Activated naive CD4-positive, alpha-beta T cell treated with anti-CD3 and anti-CD28 coated beads for 36 hours (primary cell): ENCODE measurements around the gene EML6. TPM values are rescaled to one million over a fixed set of nuclear protein-coding genes. Genes with fewer than 3 reads are reported as not detected.
"Not testable (repeated sequence)": the region's sequence is repeated elsewhere in the genome, so short reads cannot be mapped to it uniquely, and the experiment has no call there.

Experiments used
- CTCF ChIA-PET: fragments of 350-600 bp; sonication (Branson Sonifier 250); formaldehyde crosslinking; loops from one replicate; lab custom pipeline; 2021; ENCODE audit warnings: antibody characterized with exemption; lab: Charles Lee
- DNase-seq: peaks from one replicate; pipeline ENCODE4 v3.0.0-alpha.2; 2020
- H3K27ac Mint-ChIP-seq: one replicate; pipeline ENCODE4 v1.8.0; 2021; ENCODE audit warnings: mild to moderate bottlenecking, mixed read lengths
- H3K27me3 Mint-ChIP-seq: one replicate; pipeline ENCODE4 v1.8.0; 2021; ENCODE audit warnings: low read depth, mixed read lengths
- H3K36me3 Mint-ChIP-seq: one replicate; pipeline ENCODE4 v1.8.0; 2021; ENCODE audit warnings: low read depth, mixed read lengths
- H3K4me1 Mint-ChIP-seq: one replicate; pipeline ENCODE4 v1.8.0; 2021; ENCODE audit warnings: low read depth, mixed read lengths
- H3K4me3 Mint-ChIP-seq: one replicate; pipeline ENCODE4 v1.8.0; 2021; ENCODE audit warnings: mild to moderate bottlenecking, moderate library complexity, mixed read lengths
- H3K9me3 Mint-ChIP-seq: one replicate; pipeline ENCODE4 v1.8.0; 2021; ENCODE audit warnings: mixed read lengths
- intact Hi-C: fragments of 100-400 bp; cut with micrococcal nuclease; formaldehyde crosslinking; loops from one replicate; pipeline ENCODE4 v1.15.1; 2023
- total RNA-seq, 2 experiments: library from RNA; stranded (reverse); gene quantifications; one replicate each; pipeline ENCODE4 v1.2.3, GENCODE V29; 2021

Gene EML6
- total RNA-seq, 2 experiments from 2014 or later: 0.38 to 0.49 TPM

- Mint-ChIP-seq H3K4me1 (peaks cover 5% of the 10 kb centered on the region), H3K27me3 (peaks cover 8% of the 10 kb centered on the region), H3K27ac (no peak overlapping the region), H3K36me3 (no peaks in the 10 kb centered on the region), H3K4me3 (no peak overlapping the region), H3K9me3 (no peaks in the 10 kb centered on the region)
- intact Hi-C loops: no loop called here
- CTCF ChIA-PET: interaction anchor here (0.7 to 4.1 kb wide), 5 partner anchors 14 to 167 kb away, joined by 3 to 30 read pairs (median 3); no protein-coding TSS in a partner anchor
- DNase-seq: no peak
Observed at GRCh38 chr2:54691445-54692135, 31.9 kb upstream of the EML6 start.

- Mint-ChIP-seq H3K4me1 (peaks cover 4% of the 10 kb centered on the region), H3K4me3 (no peak overlapping the region), H3K9me3 (no peaks in the 10 kb centered on the region), H3K36me3 (no peaks in the 10 kb centered on the region), H3K27ac (no peak overlapping the region), H3K27me3 (peaks cover 8% of the 10 kb centered on the region)
- CTCF ChIA-PET: interaction anchor here (0.7 to 4.1 kb wide), 5 partner anchors 13 to 168 kb away, joined by 3 to 30 read pairs (median 3); no protein-coding TSS in a partner anchor
- intact Hi-C loops: no loop called here
- no peak for DNase-seq
Observed at GRCh38 chr2:54692556-54692955, 30.9 kb upstream of the EML6 start.

GRCh38 chr2:54695378-54695777 lies 28.1 kb upstream of the EML6 start:
- peaks cover 1% of the 10 kb centered on the region for H3K4me1 Mint-ChIP-seq
- H3K9me3 Mint-ChIP-seq: no peaks in the 10 kb centered on the region
- no peak for DNase-seq
- H3K36me3 Mint-ChIP-seq: no peaks in the 10 kb centered on the region
- no peak overlapping the region for H3K4me3 Mint-ChIP-seq
- CTCF ChIA-PET: interaction anchor here (1.0 to 2.3 kb wide), 5 partner anchors 9 to 174 kb away, joined by 3 to 7 read pairs (median 4); no protein-coding TSS in a partner anchor
- H3K27ac Mint-ChIP-seq: no peak overlapping the region
- intact Hi-C loops: no loop called here
- H3K27me3 Mint-ChIP-seq: peaks cover 2% of the 10 kb centered on the region

GRCh38 chr2:54697934-54698333 lies 25.5 kb upstream of the EML6 start:
- H3K9me3 Mint-ChIP-seq: no peaks in the 10 kb centered on the region
- H3K36me3 Mint-ChIP-seq: no peaks in the 10 kb centered on the region
- DNase-seq: no peak
- intact Hi-C loops: no loop called here
- peaks cover 8% of the 10 kb centered on the region for H3K4me1 Mint-ChIP-seq
- no peak overlapping the region for H3K27ac Mint-ChIP-seq
- CTCF ChIA-PET: no interaction called here
- no peak overlapping the region for H3K4me3 Mint-ChIP-seq
- H3K27me3 Mint-ChIP-seq: peaks cover 4% of the 10 kb centered on the region

GRCh38 chr2:54698926-54699325 lies 24.5 kb upstream of the EML6 start:
- H3K4me1 Mint-ChIP-seq, CTCF ChIA-PET, H3K4me3 Mint-ChIP-seq, intact Hi-C loops, H3K27me3 Mint-ChIP-seq, H3K9me3 Mint-ChIP-seq, H3K27ac Mint-ChIP-seq, DNase-seq, H3K36me3 Mint-ChIP-seq: not testable (repeated sequence)

- no peak for DNase-seq
- H3K4me3 Mint-ChIP-seq: no peak overlapping the region
- CTCF ChIA-PET: interaction anchor here (1.2 kb wide), 1 partner anchor 10 kb away, joined by 3 read pairs; no protein-coding TSS in a partner anchor
- H3K9me3 Mint-ChIP-seq: no peaks in the 10 kb centered on the region
- intact Hi-C loops: loop anchor here (5.0 kb wide), 3 partner anchors 313 to 492 kb away; a partner anchor contains a TSS
- no peaks in the 10 kb centered on the region for H3K36me3 Mint-ChIP-seq
- H3K27me3 Mint-ChIP-seq: peaks cover 4% of the 10 kb centered on the region
- H3K4me1 Mint-ChIP-seq: peaks cover 8% of the 10 kb centered on the region
- H3K27ac Mint-ChIP-seq: no peak overlapping the region
Observed at GRCh38 chr2:54699665-54700064, 23.8 kb upstream of the EML6 start.

- Mint-ChIP-seq H3K4me3 (no peak overlapping the region), H3K4me1 (peaks cover 8% of the 10 kb centered on the region), H3K27ac (peak overlapping the region; percentile 25), H3K27me3 (peaks cover 4% of the 10 kb centered on the region), H3K36me3 (no peaks in the 10 kb centered on the region), H3K9me3 (no peaks in the 10 kb centered on the region)
- DNase-seq: no peak
- CTCF ChIA-PET: interaction anchor here (1.0 kb wide), 2 partner anchors 35 to 36 kb away, joined by 3 to 4 read pairs; no protein-coding TSS in a partner anchor
- intact Hi-C loops: loop anchor here (5.0 kb wide), 3 partner anchors 311 to 494 kb away; a partner anchor contains a TSS
Observed at GRCh38 chr2:54701029-54701428, 22.4 kb upstream of the EML6 start.

- H3K27me3 Mint-ChIP-seq: peaks cover 12% of the 10 kb centered on the region
Observed at GRCh38 chr2:54704238-54704637, 19.2 kb upstream of the EML6 start.

GRCh38 chr2:54704688-54705605 lies 18.5 kb upstream of the EML6 start:
- intact Hi-C loops: loop anchor here (1.0 to 5.0 kb wide), 9 partner anchors 32 to 598 kb away; partner anchors contain the start of gene ACYP2
- no peaks in the 10 kb centered on the region for H3K36me3 Mint-ChIP-seq
- H3K4me3 Mint-ChIP-seq: no peak overlapping the region
- H3K27me3 Mint-ChIP-seq: peaks cover 14% of the 10 kb centered on the region
- H3K4me1 Mint-ChIP-seq: peaks cover 12% of the 10 kb centered on the region
- CTCF ChIA-PET: interaction anchor here (0.5 to 7.0 kb wide), 45 partner anchors 9 to 1302 kb away, joined by 3 to 131 read pairs (median 4); no protein-coding TSS in a partner anchor
- H3K9me3 Mint-ChIP-seq: no peaks in the 10 kb centered on the region
- no peak overlapping the region for H3K27ac Mint-ChIP-seq
- no peak for DNase-seq

More at GRCh38 chr2:54704238-54704637, 19.2 kb upstream of the EML6 start:
- no peaks in the 10 kb centered on the region for H3K36me3 Mint-ChIP-seq
- H3K27ac Mint-ChIP-seq: no peak overlapping the region
- CTCF ChIA-PET: interaction anchor here (0.5 to 7.0 kb wide), 35 partner anchors 8 to 597 kb away, joined by 3 to 131 read pairs (median 5); no protein-coding TSS in a partner anchor
- peaks cover 9% of the 10 kb centered on the region for H3K4me1 Mint-ChIP-seq
- intact Hi-C loops: loop anchor here (1.0 to 5.0 kb wide), 9 partner anchors 31 to 597 kb away; partner anchors contain the start of gene ACYP2
- no peak overlapping the region for H3K4me3 Mint-ChIP-seq
- no peak for DNase-seq
- no peaks in the 10 kb centered on the region for H3K9me3 Mint-ChIP-seq

- Mint-ChIP-seq H3K36me3 (no peaks in the 10 kb centered on the region), H3K27ac (no peak overlapping the region), H3K4me3 (no peak overlapping the region), H3K9me3 (no peaks in the 10 kb centered on the region), H3K4me1 (peaks cover 8% of the 10 kb centered on the region), H3K27me3 (peaks cover 15% of the 10 kb centered on the region)
- no peak for DNase-seq
- CTCF ChIA-PET: interaction anchor here (1.5 to 7.0 kb wide), 7 partner anchors 14 to 184 kb away, joined by 3 to 131 read pairs (median 15); partner anchors contain the start of gene EML6
- intact Hi-C loops: no loop called here
Observed at GRCh38 chr2:54706622-54707021, 16.8 kb upstream of the EML6 start.

- peaks cover 17% of the 10 kb centered on the region for H3K27me3 Mint-ChIP-seq
- intact Hi-C loops: loop anchor here (1.0 kb wide), 2 partner anchors 15 to 130 kb away; partner anchors contain the start of gene EML6
- H3K9me3 Mint-ChIP-seq: no peaks in the 10 kb centered on the region
- H3K27ac Mint-ChIP-seq: no peak overlapping the region
- CTCF ChIA-PET: interaction anchor here (0.7 to 7.0 kb wide), 7 partner anchors 13 to 206 kb away, joined by 3 to 131 read pairs (median 5); partner anchors contain the start of gene EML6
- peak overlapping the region; percentile 61 for H3K4me3 Mint-ChIP-seq
- H3K4me1 Mint-ChIP-seq: peaks cover 8% of the 10 kb centered on the region
- no peak for DNase-seq
- H3K36me3 Mint-ChIP-seq: no peaks in the 10 kb centered on the region
Observed at GRCh38 chr2:54708584-54709335, 14.7 kb upstream of the EML6 start.
